SK-N-SH treated with all-trans-retinoic acid at 6 μM for 48 hours (cell line): ENCODE results near the gene SLC25A30.
"Not testable (repeated sequence)": the region's sequence is repeated elsewhere in the genome, so short reads cannot be mapped to it uniquely, and the experiment has no call there.

Experiments used
- ATAC-seq: fragments of 200-7000 bp; cut with Tn5 transposase; 3 replicates; pipeline ENCODE4 v1.9.1; 2020; ENCODE audit warnings: mild to moderate bottlenecking, moderate library complexity
- ARNTL ChIP-seq: fragments of 450-650 bp; formaldehyde crosslinking; IDR thresholded peaks from 2 replicates; pipeline ENCODE4 v1.5.0; 2020; ENCODE audit warnings: low read depth, mild to moderate bottlenecking, moderate library complexity, borderline replicate concordance
- BACH2 ChIP-seq: fragments of 250-450 bp; sonication (Bioruptor Pico); IDR thresholded peaks from 2 replicates; pipeline ENCODE4 v1.9.0; 2021; ENCODE audit warnings: mild to moderate bottlenecking, borderline replicate concordance
- CREB5 ChIP-seq: fragments of 250-450 bp; sonication (Bioruptor Pico); IDR thresholded peaks from 2 replicates; pipeline ENCODE4 v1.5.1; 2020; ENCODE audit warnings: low read depth, mild to moderate bottlenecking, moderate library complexity
- CSDC2 ChIP-seq: fragments of 250-450 bp; sonication (Bioruptor Pico); IDR thresholded peaks from 2 replicates; pipeline ENCODE4 v1.5.0; 2020; ENCODE audit warnings: mild to moderate bottlenecking, moderate library complexity
- CSRNP3 ChIP-seq: fragments of 250-450 bp; sonication (Bioruptor Pico); IDR thresholded peaks from 2 replicates; pipeline ENCODE4 v1.5.1; 2021; ENCODE audit warnings: mild to moderate bottlenecking, moderate library complexity
- ESRRG ChIP-seq: fragments of 250-450 bp; sonication (Bioruptor Pico); IDR thresholded peaks from 2 replicates; pipeline ENCODE4 v1.6.1; 2021; ENCODE audit warnings: mild to moderate bottlenecking
- GLIS3 ChIP-seq: fragments of 250-450 bp; sonication (Bioruptor Pico); IDR thresholded peaks from 2 replicates; pipeline ENCODE4 v1.5.0; 2020; ENCODE audit warnings: mild to moderate bottlenecking, moderate library complexity
- ISL1 ChIP-seq: fragments of 250-450 bp; sonication (Bioruptor Pico); IDR thresholded peaks from 2 replicates; pipeline ENCODE4 v2.1.2; 2022; ENCODE audit warnings: mild to moderate bottlenecking, moderate library complexity
- OSR1 ChIP-seq: fragments of 250-450 bp; sonication (Bioruptor Pico); IDR thresholded peaks from 2 replicates; pipeline ENCODE4 v1.8.0; 2022; ENCODE audit warnings: moderate library complexity, mild to moderate bottlenecking, inconsistent platforms
- PATZ1 ChIP-seq: fragments of 250-450 bp; sonication (Bioruptor Pico); IDR thresholded peaks from 2 replicates; pipeline ENCODE4 v1.8.0; 2020; ENCODE audit warnings: mild to moderate bottlenecking, moderate library complexity, borderline replicate concordance
- POU6F1 ChIP-seq: fragments of 250-450 bp; sonication (Bioruptor Pico); IDR thresholded peaks from 2 replicates; pipeline ENCODE4 v1.8.0; 2021; ENCODE audit warnings: low read depth, mild to moderate bottlenecking, moderate library complexity, borderline replicate concordance
- PPARA ChIP-seq: fragments of 250-450 bp; sonication (Bioruptor Pico); IDR thresholded peaks from 2 replicates; pipeline ENCODE4 v1.5.0; 2020; ENCODE audit warnings: mild to moderate bottlenecking, borderline replicate concordance
- RARB ChIP-seq: fragments of 250-450 bp; sonication (Bioruptor Pico); IDR thresholded peaks from 2 replicates; pipeline ENCODE4 v1.8.0; 2021; ENCODE audit warnings: mild to moderate bottlenecking, moderate library complexity
- SNAI2 ChIP-seq: fragments of 250-450 bp; sonication (Bioruptor Pico); IDR thresholded peaks from 2 replicates; pipeline ENCODE4 v1.5.0; 2020; ENCODE audit warnings: mild to moderate bottlenecking, moderate library complexity
- TCF4 ChIP-seq: fragments of 250-450 bp; sonication (Bioruptor Pico); IDR thresholded peaks from 2 replicates; pipeline ENCODE4 v1.8.0; 2021; ENCODE audit warnings: mild to moderate bottlenecking, moderate library complexity, borderline replicate concordance
- TOX ChIP-seq: fragments of 250-450 bp; sonication (Bioruptor Pico); IDR thresholded peaks from 2 replicates; pipeline ENCODE4 v1.8.0; 2021; ENCODE audit warnings: mild to moderate bottlenecking, moderate library complexity, borderline replicate concordance
- TSHZ2 ChIP-seq: fragments of 250-450 bp; sonication (Bioruptor Pico); IDR thresholded peaks from 2 replicates; pipeline ENCODE4 v1.5.0; 2020; ENCODE audit warnings: mild to moderate bottlenecking, moderate library complexity
- ZC3H10 ChIP-seq: fragments of 250-450 bp; sonication (Bioruptor Pico); IDR thresholded peaks from 2 replicates; pipeline ENCODE4 v1.5.1; 2021; ENCODE audit warnings: mild to moderate bottlenecking, moderate library complexity
- ZFP3 ChIP-seq: fragments of 250-450 bp; sonication (Bioruptor Pico); IDR thresholded peaks from 2 replicates; pipeline ENCODE4 v1.5.0; 2020; ENCODE audit warnings: mild to moderate bottlenecking, moderate library complexity
- ZFP30 ChIP-seq: fragments of 450-650 bp; formaldehyde crosslinking; IDR thresholded peaks from 2 replicates; pipeline ENCODE4 v1.5.0; 2022; ENCODE audit warnings: mild to moderate bottlenecking, moderate library complexity
- ZNF565 ChIP-seq: fragments of 450-650 bp; formaldehyde crosslinking; conservative IDR thresholded peaks from 2 replicates; pipeline ENCODE4 v1.5.0; 2020; ENCODE audit warnings: low read depth, mild to moderate bottlenecking, moderate library complexity
- ZNF70 ChIP-seq: fragments of 450-650 bp; formaldehyde crosslinking; IDR thresholded peaks from 2 replicates; pipeline ENCODE4 v1.5.0; 2020; ENCODE audit warnings: mild to moderate bottlenecking, moderate library complexity
- ZNF8 ChIP-seq: fragments of 450-650 bp; formaldehyde crosslinking; IDR thresholded peaks from 2 replicates; pipeline ENCODE4 v1.5.0; 2020; ENCODE audit warnings: mild to moderate bottlenecking, moderate library complexity

Gene SLC25A30

GRCh38 chr13:45350152-45350551 lies 68.0 kb downstream of the SLC25A30 start:
- ATAC-seq = no peak
- no peak for TF ChIP-seq TSHZ2
- no peak for TF ChIP-seq ZC3H10
- no peak for TF ChIP-seq TCF4 (CRISPR knock-in tag)
- no peak for TF ChIP-seq ZNF565
- no peak for TF ChIP-seq CSDC2 (CRISPR knock-in tag)
- TF ChIP-seq ESRRG (CRISPR knock-in tag) = no peak
- TF ChIP-seq PPARA (CRISPR knock-in tag) = no peak
- TF ChIP-seq ZFP3 (CRISPR knock-in tag) = no peak
- TF ChIP-seq GLIS3 = no peak
- no peak for TF ChIP-seq ZNF8 (CRISPR knock-in tag)
- TF ChIP-seq CSRNP3 (CRISPR knock-in tag) = no peak
- no peak for TF ChIP-seq SNAI2 (CRISPR knock-in tag)
- no peak for TF ChIP-seq PATZ1 (CRISPR knock-in tag)
- TF ChIP-seq OSR1 = no peak
- TF ChIP-seq ISL1 (CRISPR knock-in tag) = no peak
- TF ChIP-seq ZNF70 (CRISPR knock-in tag) = no peak
- no peak for TF ChIP-seq TOX (CRISPR knock-in tag)
- no peak for TF ChIP-seq ZFP30 (CRISPR knock-in tag)
- TF ChIP-seq RARB = no peak
- TF ChIP-seq CREB5 = no peak

- TF ChIP-seq TSHZ2 (no peak), POU6F1 (CRISPR knock-in tag) (no peak), CREB5 (no peak), GLIS3 (no peak), ZNF70 (CRISPR knock-in tag) (no peak), TCF4 (CRISPR knock-in tag) (no peak), CSDC2 (CRISPR knock-in tag) (no peak), BACH2 (CRISPR knock-in tag) (no peak), ARNTL (CRISPR knock-in tag) (no peak)
- TF ChIP-seq, all 23 proteins: peak for 0
- ATAC-seq = peak; percentile 42; the same call in 1 of the 3 replicates
These were observed 68.7 kb downstream of the SLC25A30 start for GRCh38 chr13:45349438-45349837.

- not testable (repeated sequence) for ATAC-seq
These were observed 74.1 kb downstream of the SLC25A30 start for GRCh38 chr13:45344064-45344463.
